Raji (cell line): ENCODE measurements around the gene KRT72.

Experiments used
- POLR2A ChIP-seq: IDR thresholded peaks from 2 replicates; pipeline ENCODE4 v1.6.1; 2011; ENCODE audit warnings: low read depth, low read length, control low read depth; ENCODE audit not compliant: insufficient read depth

Gene KRT72

GRCh38 chr12:52579468-52580465 lies 21.5 kb downstream of the KRT72 start:
- no peak for TF ChIP-seq POLR2A

GRCh38 chr12:52578469-52578868 lies 22.8 kb downstream of the KRT72 start:
- no peak for TF ChIP-seq POLR2A

GRCh38 chr12:52577316-52577715 lies 23.9 kb downstream of the KRT72 start:
- TF ChIP-seq POLR2A: no peak

GRCh38 chr12:52575948-52576347 lies 25.3 kb downstream of the KRT72 start:
- no peak for TF ChIP-seq POLR2A

- no peak for TF ChIP-seq POLR2A
Observed at GRCh38 chr12:52575256-52575655, 26.0 kb downstream of the KRT72 start.

- no peak for TF ChIP-seq POLR2A
Observed at GRCh38 chr12:52573743-52574142, 27.5 kb downstream of the KRT72 start, which contains the start of gene KRT74. KRT74 (minus strand) TSS chr12:52573843; CDS start chr12:52573777, 66 bp downstream.

GRCh38 chr12:52573306-52573705 lies 28.0 kb downstream of the KRT72 start:
- no peak for TF ChIP-seq POLR2A

- TF ChIP-seq POLR2A: no peak
Observed at GRCh38 chr12:52570511-52570910, 30.8 kb downstream of the KRT72 start.

- no peak for TF ChIP-seq POLR2A
Observed at GRCh38 chr12:52568111-52568510, 33.2 kb downstream of the KRT72 start.

- no peak for TF ChIP-seq POLR2A
Observed at GRCh38 chr12:52566847-52567291, 34.4 kb downstream of the KRT72 start.

- TF ChIP-seq POLR2A: no peak
Observed at GRCh38 chr12:52564582-52564981, 36.7 kb downstream of the KRT72 start.

GRCh38 chr12:52561880-52562449 lies 39.3 kb downstream of the KRT72 start:
- TF ChIP-seq POLR2A: no peak

GRCh38 chr12:52559979-52560378 lies 41.3 kb downstream of the KRT72 start:
- no peak for TF ChIP-seq POLR2A

GRCh38 chr12:52558781-52559445 lies 42.4 kb downstream of the KRT72 start:
- TF ChIP-seq POLR2A: no peak

GRCh38 chr12:52557476-52557875 lies 43.8 kb downstream of the KRT72 start:
- no peak for TF ChIP-seq POLR2A
